ENCODE data around the gene SREK1.
"Not testable (repeated sequence)": the region's sequence is repeated elsewhere in the genome, so short reads cannot be mapped to it uniquely, and the experiment has no call there.

The SREK1 gene

DNA sequence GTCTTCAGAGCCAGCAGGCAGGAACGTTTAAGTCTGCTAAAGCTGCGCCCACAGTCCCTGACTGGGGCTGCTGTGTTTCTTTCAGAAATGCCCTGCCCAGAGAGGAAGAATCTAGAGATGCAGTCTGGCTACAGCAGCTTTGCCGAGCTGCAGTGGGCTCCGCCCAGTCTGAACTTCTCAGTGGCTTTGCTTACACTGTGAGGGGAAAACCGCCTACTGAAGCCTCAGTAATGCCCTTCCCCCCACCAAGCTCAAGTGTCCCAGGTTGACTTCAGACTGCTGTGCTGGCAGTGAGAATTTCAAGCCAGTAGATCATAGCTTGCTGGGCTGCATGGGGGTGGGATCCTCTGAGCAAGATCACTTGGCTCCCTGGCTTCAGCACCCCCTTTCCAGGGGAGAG lies 78.4 kb downstream of the SREK1 start:
- DNase-seq (ENCODE audit: extremely low read depth, low read depth) = no peak
- TF ChIP-seq CTCF (IDR thresholded peaks at IDR 0.05; ENCODE audit: low read depth, low read length) = no peak

DNA sequence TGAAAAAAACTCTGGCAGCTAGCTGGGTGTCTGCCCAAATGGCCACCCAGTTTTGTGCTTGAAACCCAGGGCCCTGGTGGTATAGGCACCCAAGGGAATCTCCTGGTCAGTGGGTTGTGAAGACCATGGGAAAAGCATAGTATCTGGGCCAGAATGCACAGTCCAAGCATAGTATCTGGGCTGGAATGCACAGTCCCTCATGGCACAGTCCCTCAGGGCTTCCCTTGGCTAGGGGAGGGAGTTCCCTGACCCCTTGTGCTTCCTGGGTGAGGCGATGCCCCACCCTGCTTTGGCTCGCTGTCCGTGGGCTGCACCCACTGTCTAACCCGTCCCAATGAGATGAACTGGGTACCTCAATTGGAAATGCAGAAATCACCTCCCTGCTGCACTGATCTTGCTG lies 78.8 kb downstream of the SREK1 start:
- DNase-seq (ENCODE audit: extremely low read depth, low read depth) = not testable (repeated sequence)

DNA sequence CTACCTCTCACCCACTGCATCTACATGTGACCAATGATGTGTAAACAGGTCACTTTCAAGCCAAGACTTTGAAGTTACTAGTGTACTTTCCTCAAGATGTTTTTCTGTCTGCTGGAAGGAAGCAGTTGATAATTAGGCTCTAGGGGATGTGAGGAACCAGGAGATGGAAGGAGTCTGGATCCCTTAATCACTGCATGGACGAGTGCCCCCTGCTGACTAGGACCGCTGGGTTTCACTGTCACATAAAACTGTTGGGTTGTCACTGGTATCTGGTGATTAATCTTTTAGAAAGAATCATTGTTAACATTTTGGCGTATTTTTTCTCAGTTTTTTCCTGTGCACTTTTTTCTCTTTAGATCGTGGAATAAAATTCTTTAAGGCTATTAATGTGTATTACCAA lies 79.5 kb downstream of the SREK1 start:
- peak; percentile 37 for TF ChIP-seq CTCF (IDR thresholded peaks at IDR 0.05; ENCODE audit: low read depth, low read length)
- DNase-seq (ENCODE audit: extremely low read depth, low read depth) = no peak

DNA sequence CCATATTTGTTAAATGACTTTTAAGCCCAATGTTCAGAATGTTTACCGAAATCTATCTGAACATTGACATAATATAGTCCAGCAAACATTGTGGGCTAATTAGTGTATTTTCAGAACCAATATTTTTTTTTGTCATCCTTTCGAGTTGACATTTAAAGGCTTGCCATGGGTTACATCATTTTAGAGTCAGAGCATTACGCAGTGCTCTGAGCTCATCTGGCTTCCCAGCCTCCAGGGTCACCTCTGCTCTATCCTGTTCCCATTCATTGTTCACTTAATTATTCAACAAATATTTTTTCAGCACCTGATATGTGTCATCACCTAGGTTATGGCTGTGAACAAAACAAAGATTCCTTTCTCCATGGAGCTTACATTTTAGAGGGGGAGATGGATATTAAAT lies 80.2 kb downstream of the SREK1 start:
- TF ChIP-seq CTCF (IDR thresholded peaks at IDR 0.05; ENCODE audit: low read depth, low read length) = no peak
- DNase-seq (ENCODE audit: extremely low read depth, low read depth) = no peak

GRCh38 chr5:66224773-66225553 lies 80.9 kb downstream of the SREK1 start:
- no peak for DNase-seq (ENCODE audit: extremely low read depth, low read depth)
- TF ChIP-seq CTCF (IDR thresholded peaks at IDR 0.05; ENCODE audit: low read depth, low read length) = no peak

DNA sequence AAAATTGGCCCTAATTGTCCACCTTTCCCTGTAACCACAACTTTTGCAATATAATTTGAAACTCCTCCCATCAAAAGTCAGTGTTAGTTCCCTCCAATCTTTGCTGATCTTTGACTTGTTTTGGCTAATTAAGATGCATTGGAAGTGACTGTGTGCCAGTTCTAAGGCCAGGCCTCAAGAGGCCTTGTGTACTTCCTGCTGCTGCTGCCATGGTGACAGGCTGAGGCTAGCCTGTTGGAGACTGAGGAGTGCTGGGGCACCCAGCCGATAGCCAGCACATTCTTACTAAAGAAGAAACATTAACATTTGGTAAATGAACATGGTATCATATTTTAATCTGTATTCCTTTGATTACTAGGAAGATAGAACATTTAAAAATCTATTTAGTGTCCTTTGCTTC lies 86.5 kb downstream of the SREK1 start:
- no peak for TF ChIP-seq CTCF (IDR thresholded peaks at IDR 0.05; ENCODE audit: low read depth, low read length)
- DNase-seq (ENCODE audit: extremely low read depth, low read depth) = no peak

DNA sequence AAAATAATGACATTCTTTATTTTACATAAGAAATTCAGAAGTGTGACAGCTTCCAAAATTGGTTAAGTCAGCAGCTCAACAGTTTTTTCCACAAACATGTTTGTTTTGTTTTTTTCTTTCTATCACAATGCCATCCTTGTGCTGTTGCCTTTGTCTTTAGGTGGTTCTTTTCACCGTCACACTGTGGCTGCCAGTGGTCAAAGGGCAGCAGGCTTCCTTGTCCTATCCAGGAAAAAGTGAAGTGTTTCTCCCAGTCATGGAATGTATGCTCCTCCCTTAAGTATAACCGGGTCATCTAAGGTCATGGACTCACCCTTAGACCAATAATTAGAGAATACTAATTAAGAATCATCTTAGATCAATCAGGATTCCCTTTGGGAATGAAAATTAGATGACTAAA lies 87.4 kb downstream of the SREK1 start:
- TF ChIP-seq CTCF (IDR thresholded peaks at IDR 0.05; ENCODE audit: low read depth, low read length) = no peak
- no peak for DNase-seq (ENCODE audit: extremely low read depth, low read depth)

GRCh38 chr5:66232275-66232674 lies 88.2 kb downstream of the SREK1 start:
- TF ChIP-seq CTCF (IDR thresholded peaks at IDR 0.05; ENCODE audit: low read depth, low read length) = no peak

More at GRCh38 chr5:66232275-66232674, 88.2 kb downstream of the SREK1 start:
- DNase-seq (ENCODE audit: extremely low read depth, low read depth) = no peak

All from AG09319 (cell line).